ENCODE measurements around the gene TACSTD2. TPM values are rescaled to one million over a fixed set of nuclear protein-coding genes. Genes with fewer than 3 reads are reported as not detected.

Gene TACSTD2
- total RNA-seq, 1 donor from 2014 or later, result not detected

Other genes with a start within 250 kb of the TACSTD2 start
- gene OMA1, start 30.5 kb downstream of the TACSTD2 start, total RNA-seq, result 39.9 and 40.2 TPM in 2 replicates
- gene MYSM1, start 122.8 kb upstream of the TACSTD2 start, total RNA-seq, result 13.3 and 19.8 TPM in 2 replicates
- 65.9 and 141 TPM in 2 replicates for gene JUN, start 206.8 kb upstream of the TACSTD2 start, total RNA-seq